ENCODE results near the gene ABCC3. TPM values are rescaled to one million over a fixed set of nuclear protein-coding genes. Genes with fewer than 3 reads are reported as not detected.

ABCC3 gene
- total and polyA plus RNA-seq, 9 of the 15 experiments (the other 6 are each of a cell fraction or from before 2014, with no cell fraction given): 0.03 to 1.6 (median 0.42) TPM; not detected in 5

- TF ChIP-seq, protein P1, sequence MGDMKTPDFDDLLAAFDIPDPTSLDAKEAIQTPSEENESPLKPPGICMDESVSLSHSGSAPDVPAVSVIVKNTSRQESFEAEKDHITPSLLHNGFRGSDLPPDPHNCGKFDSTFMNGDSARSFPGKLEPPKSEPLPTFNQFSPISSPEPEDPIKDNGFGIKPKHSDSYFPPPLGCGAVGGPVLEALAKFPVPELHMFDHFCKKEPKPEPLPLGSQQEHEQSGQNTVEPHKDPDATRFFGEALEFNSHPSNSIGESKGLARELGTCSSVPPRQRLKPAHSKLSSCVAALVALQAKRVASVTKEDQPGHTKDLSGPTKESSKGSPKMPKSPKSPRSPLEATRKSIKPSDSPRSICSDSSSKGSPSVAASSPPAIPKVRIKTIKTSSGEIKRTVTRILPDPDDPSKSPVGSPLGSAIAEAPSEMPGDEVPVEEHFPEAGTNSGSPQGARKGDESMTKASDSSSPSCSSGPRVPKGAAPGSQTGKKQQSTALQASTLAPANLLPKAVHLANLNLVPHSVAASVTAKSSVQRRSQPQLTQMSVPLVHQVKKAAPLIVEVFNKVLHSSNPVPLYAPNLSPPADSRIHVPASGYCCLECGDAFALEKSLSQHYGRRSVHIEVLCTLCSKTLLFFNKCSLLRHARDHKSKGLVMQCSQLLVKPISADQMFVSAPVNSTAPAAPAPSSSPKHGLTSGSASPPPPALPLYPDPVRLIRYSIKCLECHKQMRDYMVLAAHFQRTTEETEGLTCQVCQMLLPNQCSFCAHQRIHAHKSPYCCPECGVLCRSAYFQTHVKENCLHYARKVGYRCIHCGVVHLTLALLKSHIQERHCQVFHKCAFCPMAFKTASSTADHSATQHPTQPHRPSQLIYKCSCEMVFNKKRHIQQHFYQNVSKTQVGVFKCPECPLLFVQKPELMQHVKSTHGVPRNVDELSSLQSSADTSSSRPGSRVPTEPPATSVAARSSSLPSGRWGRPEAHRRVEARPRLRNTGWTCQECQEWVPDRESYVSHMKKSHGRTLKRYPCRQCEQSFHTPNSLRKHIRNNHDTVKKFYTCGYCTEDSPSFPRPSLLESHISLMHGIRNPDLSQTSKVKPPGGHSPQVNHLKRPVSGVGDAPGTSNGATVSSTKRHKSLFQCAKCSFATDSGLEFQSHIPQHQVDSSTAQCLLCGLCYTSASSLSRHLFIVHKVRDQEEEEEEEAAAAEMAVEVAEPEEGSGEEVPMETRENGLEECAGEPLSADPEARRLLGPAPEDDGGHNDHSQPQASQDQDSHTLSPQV (IDR thresholded peaks at IDR 0.05): peak; percentile 96
- peak; percentile 64 for TF ChIP-seq ATF7 (IDR thresholded peaks at IDR 0.05)
- TF ChIP-seq GABPB1 (CRISPR knock-in tag; IDR thresholded peaks at IDR 0.05): peak; percentile 74
- TF ChIP-seq NUFIP1 (IDR thresholded peaks at IDR 0.05; ENCODE audit: partially characterized antibody): no peak
- no peak; the same call in 1 of the 2 replicates for TF ChIP-seq GATA2 (CRISPR knock-in tag; IDR thresholded peaks at IDR 0.05)
- peak; percentile 81 for TF ChIP-seq VEZF1 (CRISPR knock-in tag; IDR thresholded peaks at IDR 0.05)
- no peak for TF ChIP-seq TAF15 (IDR thresholded peaks at IDR 0.05; ENCODE audit: low read depth, low read length)
- no peak for TF ChIP-seq ZNF239 (CRISPR knock-in tag; IDR thresholded peaks at IDR 0.05)
- TF ChIP-seq, protein P2, sequence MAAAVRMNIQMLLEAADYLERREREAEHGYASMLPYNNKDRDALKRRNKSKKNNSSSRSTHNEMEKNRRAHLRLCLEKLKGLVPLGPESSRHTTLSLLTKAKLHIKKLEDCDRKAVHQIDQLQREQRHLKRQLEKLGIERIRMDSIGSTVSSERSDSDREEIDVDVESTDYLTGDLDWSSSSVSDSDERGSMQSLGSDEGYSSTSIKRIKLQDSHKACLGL (CRISPR knock-in tag; IDR thresholded peaks at IDR 0.05; ENCODE audit: borderline replicate concordance, poor library complexity, severe bottlenecking): peak; percentile 56
- peak; percentile 77 for TF ChIP-seq PHF20 (IDR thresholded peaks at IDR 0.05; ENCODE audit: partially characterized antibody)
- TF ChIP-seq CREBBP (IDR thresholded peaks at IDR 0.05; ENCODE audit: low read depth, low read length): no peak
- no peak for TF ChIP-seq HES1 (IDR thresholded peaks at IDR 0.05; ENCODE audit: low read depth)
- TF ChIP-seq TSHZ1 (CRISPR knock-in tag; IDR thresholded peaks at IDR 0.05): no peak
- TF ChIP-seq HLTF (IDR thresholded peaks at IDR 0.05): peak; percentile 62; the same call in 1 of the 2 replicates
- no peak for TF ChIP-seq LEF1 (IDR thresholded peaks at IDR 0.05)
- peak; percentile 25; the same call in 1 of the 2 replicates for TF ChIP-seq ELF4 (CRISPR knock-in tag; IDR thresholded peaks at IDR 0.05)
- peak; percentile 30; the same call in 1 of the 2 replicates for TF ChIP-seq BACH1 (tag; IDR thresholded peaks at IDR 0.05)
- TF ChIP-seq PRMT5 (CRISPR knock-in tag; IDR thresholded peaks at IDR 0.05): 0 out of 2 replicates have a peak, but pooled peaks have one; percentile 65
Measured at GRCh38 chr17:50719144-50719923, 84.7 kb downstream of the ABCC3 start, which contains the start of gene LUC7L3 (continued).
